ENCODE measurements around the gene ALDH5A1. TPM values are rescaled to one million over a fixed set of nuclear protein-coding genes. Genes with fewer than 3 reads are reported as not detected.

The ALDH5A1 gene
- total and polyA plus RNA-seq, 8 donors: 0.58 to 9.8 (median 2.5) TPM

DNA sequence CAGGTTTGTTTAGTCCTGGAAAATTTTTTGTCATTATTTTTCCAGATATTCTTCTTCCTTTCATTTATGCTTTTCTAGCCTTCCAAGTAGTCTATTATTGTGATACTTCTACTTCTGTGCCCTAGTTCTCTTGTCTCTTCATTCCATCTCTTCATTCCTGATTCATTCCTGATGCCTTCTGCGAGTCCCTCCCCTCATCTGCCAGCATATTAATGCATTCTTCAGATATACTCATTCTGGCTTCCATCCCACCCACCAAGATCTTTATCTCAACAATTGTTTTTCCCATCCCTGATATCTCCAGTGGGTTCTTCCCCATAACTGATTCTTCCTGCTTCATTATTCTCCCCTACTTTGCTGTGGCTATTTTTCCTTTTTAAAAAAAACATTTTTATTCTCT lies 35.2 kb downstream of the ALDH5A1 start:
- no peak for TF ChIP-seq EP300 (IDR thresholded peaks at IDR 0.05)
- no peak for TF ChIP-seq POLR2A (IDR thresholded peaks at IDR 0.05)
- TF ChIP-seq POLR2AphosphoS5 (IDR thresholded peaks at IDR 0.05): no peak
- TF ChIP-seq, protein P1, sequence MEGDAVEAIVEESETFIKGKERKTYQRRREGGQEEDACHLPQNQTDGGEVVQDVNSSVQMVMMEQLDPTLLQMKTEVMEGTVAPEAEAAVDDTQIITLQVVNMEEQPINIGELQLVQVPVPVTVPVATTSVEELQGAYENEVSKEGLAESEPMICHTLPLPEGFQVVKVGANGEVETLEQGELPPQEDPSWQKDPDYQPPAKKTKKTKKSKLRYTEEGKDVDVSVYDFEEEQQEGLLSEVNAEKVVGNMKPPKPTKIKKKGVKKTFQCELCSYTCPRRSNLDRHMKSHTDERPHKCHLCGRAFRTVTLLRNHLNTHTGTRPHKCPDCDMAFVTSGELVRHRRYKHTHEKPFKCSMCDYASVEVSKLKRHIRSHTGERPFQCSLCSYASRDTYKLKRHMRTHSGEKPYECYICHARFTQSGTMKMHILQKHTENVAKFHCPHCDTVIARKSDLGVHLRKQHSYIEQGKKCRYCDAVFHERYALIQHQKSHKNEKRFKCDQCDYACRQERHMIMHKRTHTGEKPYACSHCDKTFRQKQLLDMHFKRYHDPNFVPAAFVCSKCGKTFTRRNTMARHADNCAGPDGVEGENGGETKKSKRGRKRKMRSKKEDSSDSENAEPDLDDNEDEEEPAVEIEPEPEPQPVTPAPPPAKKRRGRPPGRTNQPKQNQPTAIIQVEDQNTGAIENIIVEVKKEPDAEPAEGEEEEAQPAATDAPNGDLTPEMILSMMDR (IDR thresholded peaks at IDR 0.05): no peak
- DNase-seq: no peak
- WGBS, 5 donors: 91 to 100% (median 97%) methylated on average over 1 of the region's 1 CpG
- H3K27ac ChIP-seq: no peak overlapping the region
- no peaks in the 10 kb centered on the region for H3K9me3 ChIP-seq
- intact Hi-C loops (cut with DNase I; ENCODE audit: low total_unique reads): no loop called here
- peaks cover 5 to 47% (median 32%) of the 10 kb centered on the region in 4 donors for H3K36me3 ChIP-seq
- H3K27me3 ChIP-seq: no peaks in the 10 kb centered on the region
- H3K4me1 ChIP-seq: no peaks in the 10 kb centered on the region
- no peak overlapping the region for H3K4me3 ChIP-seq

DNA sequence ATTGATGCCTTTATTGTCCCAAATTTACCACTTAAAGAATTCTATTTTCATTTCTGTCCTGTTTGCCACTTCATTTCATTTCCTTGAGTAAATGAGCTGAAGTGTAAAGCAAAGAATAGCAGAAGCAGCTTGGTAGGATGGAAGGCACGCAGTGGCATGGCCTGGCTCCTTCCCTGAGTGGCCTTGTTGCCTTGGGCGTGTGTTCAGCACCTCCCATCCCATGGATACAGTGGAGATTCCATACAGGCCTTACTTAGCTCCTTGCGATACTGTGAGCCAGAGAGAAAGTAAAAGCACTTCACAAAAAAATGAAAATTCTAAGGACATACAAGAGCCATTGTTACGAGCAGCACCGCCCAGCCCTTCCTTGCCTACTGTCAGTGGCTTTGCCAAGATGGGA lies 39.6 kb downstream of the ALDH5A1 start:
- Histone ChIP-seq H3K9me3 (no peaks in the 10 kb centered on the region), H3K4me1 (no peaks in the 10 kb centered on the region), H3K4me3 (no peak overlapping the region), H3K27ac (no peak overlapping the region), H3K36me3 (peaks cover 5 to 47% (median 38%) of the 10 kb centered on the region in 4 donors), H3K27me3 (no peaks in the 10 kb centered on the region)
- 91 to 99% (median 96%) methylated on average over 5 of the region's 5 CpGs for WGBS, 5 donors
- TF ChIP-seq POLR2AphosphoS5 (IDR thresholded peaks at IDR 0.05): no peak
- TF ChIP-seq, protein P1 (IDR thresholded peaks at IDR 0.05): no peak
- no peak for TF ChIP-seq POLR2A (IDR thresholded peaks at IDR 0.05)
- no peak for TF ChIP-seq EP300 (IDR thresholded peaks at IDR 0.05)
- no peak for DNase-seq
- intact Hi-C loops (cut with DNase I; ENCODE audit: low total_unique reads): no loop called here

DNA sequence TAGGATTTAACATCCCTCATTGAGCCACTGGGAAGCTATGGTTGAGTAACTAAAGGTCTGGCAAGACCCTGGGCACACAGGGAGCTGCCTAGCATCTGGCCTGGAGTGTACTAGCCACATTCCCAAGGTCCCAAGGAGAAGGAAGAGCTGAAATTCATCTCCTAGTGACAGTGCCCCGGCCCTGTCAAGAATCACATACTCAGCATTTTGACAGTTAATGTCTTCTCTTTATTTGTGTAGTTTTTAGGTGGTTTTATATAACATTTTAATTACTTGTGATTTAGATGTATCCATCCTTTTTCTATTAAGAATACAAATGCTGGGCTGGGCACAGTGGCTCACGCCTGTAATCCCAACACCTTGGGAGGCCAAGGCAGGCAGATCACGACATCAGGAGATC lies 40.4 kb downstream of the ALDH5A1 start:
- peaks cover 5 to 56% (median 38%) of the 10 kb centered on the region in 4 donors for H3K36me3 ChIP-seq
- no peaks in the 10 kb centered on the region for H3K27me3 ChIP-seq
- H3K9me3 ChIP-seq: no peaks in the 10 kb centered on the region
- intact Hi-C loops (cut with DNase I; ENCODE audit: low total_unique reads): no loop called here
- H3K4me3 ChIP-seq: no peak overlapping the region
- no peaks in the 10 kb centered on the region for H3K4me1 ChIP-seq
- TF ChIP-seq, protein P1 (IDR thresholded peaks at IDR 0.05): no peak
- no peak for TF ChIP-seq EP300 (IDR thresholded peaks at IDR 0.05)
- no peak for TF ChIP-seq POLR2AphosphoS5 (IDR thresholded peaks at IDR 0.05)
- DNase-seq: no peak
- no peak overlapping the region for H3K27ac ChIP-seq
- WGBS, 5 donors: 70 to 99% (median 82%) methylated on average over 3 of the region's 3 CpGs

DNA sequence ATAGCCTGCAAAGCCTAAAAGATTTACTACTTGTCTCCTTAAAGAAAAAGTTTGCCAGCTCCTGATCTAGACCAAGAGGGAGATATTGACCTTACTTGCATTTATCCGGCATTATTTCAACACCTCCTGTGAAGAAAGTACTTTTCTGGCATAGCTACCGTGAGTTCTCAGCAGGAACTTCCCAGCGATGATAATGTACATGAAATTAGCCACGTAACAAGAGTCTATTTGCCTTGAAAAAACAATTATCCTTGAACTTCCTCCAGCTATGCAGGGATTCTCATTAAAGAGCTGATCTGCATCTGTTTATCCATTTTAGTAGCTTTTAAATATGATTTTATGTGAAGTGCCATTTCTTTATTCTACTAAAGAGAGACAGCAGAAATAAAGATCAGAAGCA lies 41.7 kb downstream of the ALDH5A1 start:
- no peak for DNase-seq
- H3K27me3 ChIP-seq: no peaks in the 10 kb centered on the region
- H3K4me1 ChIP-seq: no peaks in the 10 kb centered on the region
- H3K27ac ChIP-seq: no peak overlapping the region
- no peak overlapping the region for H3K4me3 ChIP-seq
- TF ChIP-seq POLR2A (IDR thresholded peaks at IDR 0.05) (no peak), POLR2AphosphoS5 (IDR thresholded peaks at IDR 0.05) (no peak), EP300 (IDR thresholded peaks at IDR 0.05) (no peak)
- TF ChIP-seq, protein P1 (IDR thresholded peaks at IDR 0.05): no peak
- no peaks in the 10 kb centered on the region for H3K9me3 ChIP-seq
- 30 to 58% (median 41%) methylated on average over 4 of the region's 4 CpGs for WGBS, 5 donors
- intact Hi-C loops (cut with DNase I; ENCODE audit: low total_unique reads): no loop called here
- peaks cover 5 to 53% (median 38%) of the 10 kb centered on the region in 4 donors for H3K36me3 ChIP-seq
